ENCODE measurements around the gene ZRANB2.

Gene ZRANB2

GRCh38 chr1:71043065-71043464, 37.8 kb downstream of the ZRANB2 start:
- DNase-seq (ENCODE audit: low read depth) = no peak

DNA sequence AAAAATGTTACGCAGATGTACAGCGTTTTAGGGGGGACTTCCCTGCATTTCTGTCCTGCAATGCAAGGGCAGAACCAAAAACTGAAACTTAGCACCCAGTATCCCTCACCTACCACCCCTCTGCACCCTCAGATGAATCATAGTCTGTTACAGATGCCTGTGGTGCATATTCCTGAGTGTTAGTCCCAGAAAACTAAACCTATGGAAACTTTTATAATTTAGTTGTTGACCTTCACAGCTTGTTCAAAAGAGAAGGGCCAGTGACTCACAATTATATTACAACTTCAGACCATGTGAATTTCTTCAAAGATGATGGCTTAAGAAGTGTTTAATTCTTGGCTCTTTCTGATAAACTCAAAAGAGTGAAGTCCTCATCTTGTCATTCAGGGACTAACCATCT, 39.0 kb downstream of the ZRANB2 start:
- Histone ChIP-seq H3K9ac (ENCODE audit: low read length) (no peak overlapping the region), H3K4me3 (ENCODE audit: low read length) (peak overlapping the region; percentile 94), H3K36me3 (ENCODE audit: control insufficient read depth, insufficient read depth, low read length, severe bottlenecking) (peaks cover 23% of the 10 kb centered on the region), H3K27me3 (replicated peaks; ENCODE audit: control insufficient read depth, insufficient read depth, low read length) (no peaks in the 10 kb centered on the region), H3K9me3 (ENCODE audit: control insufficient read depth, low read length) (no peaks in the 10 kb centered on the region), H3K4me1 (ENCODE audit: control insufficient read depth, insufficient read depth, low read length) (peaks cover 63% of the 10 kb centered on the region)
- no peak for DNase-seq (ENCODE audit: low read depth)

More at GRCh38 chr1:71043065-71043464, 37.8 kb downstream of the ZRANB2 start:
- Histone ChIP-seq H3K4me1 (ENCODE audit: control insufficient read depth, insufficient read depth, low read length) (peaks cover 56% of the 10 kb centered on the region), H3K4me3 (ENCODE audit: low read length) (peak overlapping the region; percentile 94), H3K27me3 (replicated peaks; ENCODE audit: control insufficient read depth, insufficient read depth, low read length) (no peaks in the 10 kb centered on the region), H3K36me3 (ENCODE audit: control insufficient read depth, insufficient read depth, low read length, severe bottlenecking) (peaks cover 15% of the 10 kb centered on the region), H3K9me3 (ENCODE audit: control insufficient read depth, low read length) (no peaks in the 10 kb centered on the region), H3K9ac (ENCODE audit: low read length) (peak overlapping the region; percentile 8)

DNA sequence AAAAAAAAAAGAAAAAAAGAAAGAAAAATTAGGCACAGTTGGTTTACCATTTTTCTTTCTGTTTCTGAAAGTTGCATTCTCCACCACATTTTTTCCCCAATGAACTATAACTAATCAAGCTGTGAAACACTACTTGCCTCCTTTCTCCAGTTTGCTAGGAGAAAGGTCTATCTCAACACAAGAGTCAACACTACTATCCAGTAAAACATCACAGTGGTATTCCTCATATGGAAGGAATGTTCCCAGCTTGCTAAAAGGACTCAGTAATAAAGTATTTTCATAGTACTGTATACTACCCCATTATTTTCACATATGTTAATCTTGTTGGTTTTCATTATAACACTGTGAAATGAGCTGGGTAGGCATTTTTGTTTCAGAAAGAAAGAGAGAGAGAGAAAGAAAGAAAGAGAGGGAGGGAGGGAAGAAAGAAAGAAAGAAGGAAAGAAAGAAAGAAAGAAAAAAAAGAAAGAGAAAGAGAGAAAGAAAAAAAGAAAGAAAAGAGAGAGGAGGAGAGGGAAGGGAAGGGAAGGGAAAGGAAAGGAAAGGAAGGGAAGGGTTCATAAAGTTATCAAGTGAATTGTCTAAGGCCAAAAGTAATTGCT, 41.1 kb downstream of the ZRANB2 start:
- H3K4me3 ChIP-seq (ENCODE audit: low read length) = no peak overlapping the region
- peaks cover 36% of the 10 kb centered on the region for H3K36me3 ChIP-seq (ENCODE audit: control insufficient read depth, insufficient read depth, low read length, severe bottlenecking)
- H3K27me3 ChIP-seq (replicated peaks; ENCODE audit: control insufficient read depth, insufficient read depth, low read length) = no peaks in the 10 kb centered on the region
- H3K9ac ChIP-seq (ENCODE audit: low read length) = no peak overlapping the region
- peaks cover 55% of the 10 kb centered on the region for H3K4me1 ChIP-seq (ENCODE audit: control insufficient read depth, insufficient read depth, low read length)
- peak; percentile 16 for DNase-seq (ENCODE audit: low read depth)
- H3K9me3 ChIP-seq (ENCODE audit: control insufficient read depth, low read length) = no peaks in the 10 kb centered on the region

GRCh38 chr1:71038942-71039341, 41.9 kb downstream of the ZRANB2 start:
- Histone ChIP-seq H3K9ac (ENCODE audit: low read length) (no peak overlapping the region), H3K36me3 (ENCODE audit: control insufficient read depth, insufficient read depth, low read length, severe bottlenecking) (peaks cover 36% of the 10 kb centered on the region), H3K4me1 (ENCODE audit: control insufficient read depth, insufficient read depth, low read length) (peaks cover 51% of the 10 kb centered on the region), H3K9me3 (ENCODE audit: control insufficient read depth, low read length) (no peaks in the 10 kb centered on the region), H3K27me3 (replicated peaks; ENCODE audit: control insufficient read depth, insufficient read depth, low read length) (no peaks in the 10 kb centered on the region), H3K4me3 (ENCODE audit: low read length) (no peak overlapping the region)
- no peak for DNase-seq (ENCODE audit: low read depth)

- Histone ChIP-seq H3K4me1 (ENCODE audit: control insufficient read depth, insufficient read depth, low read length) (peaks cover 43% of the 10 kb centered on the region), H3K9me3 (ENCODE audit: control insufficient read depth, low read length) (no peaks in the 10 kb centered on the region), H3K27me3 (replicated peaks; ENCODE audit: control insufficient read depth, insufficient read depth, low read length) (no peaks in the 10 kb centered on the region), H3K36me3 (ENCODE audit: control insufficient read depth, insufficient read depth, low read length, severe bottlenecking) (peaks cover 40% of the 10 kb centered on the region), H3K4me3 (ENCODE audit: low read length) (no peak overlapping the region), H3K9ac (ENCODE audit: low read length) (no peak overlapping the region)
- no peak for DNase-seq (ENCODE audit: low read depth)
Observed at GRCh38 chr1:71037829-71038620, 42.8 kb downstream of the ZRANB2 start.

- Histone ChIP-seq H3K27me3 (replicated peaks; ENCODE audit: control insufficient read depth, insufficient read depth, low read length) (no peaks in the 10 kb centered on the region), H3K4me3 (ENCODE audit: low read length) (no peak overlapping the region), H3K9me3 (ENCODE audit: control insufficient read depth, low read length) (no peaks in the 10 kb centered on the region), H3K4me1 (ENCODE audit: control insufficient read depth, insufficient read depth, low read length) (peaks cover 41% of the 10 kb centered on the region), H3K36me3 (ENCODE audit: control insufficient read depth, insufficient read depth, low read length, severe bottlenecking) (peaks cover 44% of the 10 kb centered on the region), H3K9ac (ENCODE audit: low read length) (no peak overlapping the region)
- DNase-seq (ENCODE audit: low read depth) = no peak
Observed at GRCh38 chr1:71037066-71037465, 43.8 kb downstream of the ZRANB2 start.

GRCh38 chr1:71033136-71033535, 47.7 kb downstream of the ZRANB2 start:
- H3K27me3 ChIP-seq (replicated peaks; ENCODE audit: control insufficient read depth, insufficient read depth, low read length) = no peaks in the 10 kb centered on the region
- no peak overlapping the region for H3K9ac ChIP-seq (ENCODE audit: low read length)
- H3K4me1 ChIP-seq (ENCODE audit: control insufficient read depth, insufficient read depth, low read length) = peaks cover 48% of the 10 kb centered on the region
- no peak for DNase-seq (ENCODE audit: low read depth)
- peaks cover 33% of the 10 kb centered on the region for H3K36me3 ChIP-seq (ENCODE audit: control insufficient read depth, insufficient read depth, low read length, severe bottlenecking)
- H3K9me3 ChIP-seq (ENCODE audit: control insufficient read depth, low read length) = no peaks in the 10 kb centered on the region
- H3K4me3 ChIP-seq (ENCODE audit: low read length) = no peak overlapping the region

DNA sequence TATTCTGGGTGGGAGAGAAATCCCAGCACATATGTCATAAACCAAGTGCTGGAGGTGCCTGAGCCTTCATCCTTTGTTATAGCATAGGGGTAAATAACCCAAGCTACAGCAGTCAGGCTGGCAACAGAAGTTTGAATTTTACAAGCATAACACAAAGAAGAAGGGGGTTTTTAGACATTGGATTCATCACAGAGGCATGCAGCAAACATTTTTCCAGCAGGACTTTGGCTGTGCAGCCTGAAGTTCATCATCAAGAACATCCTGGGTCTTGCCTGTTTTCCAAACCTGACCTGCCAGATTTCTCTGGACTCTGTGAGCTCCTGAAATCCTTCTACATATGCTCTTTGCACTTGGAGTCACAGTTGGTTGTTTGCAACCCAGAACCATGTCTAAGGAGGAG, 49.4 kb downstream of the ZRANB2 start:
- H3K4me1 ChIP-seq (ENCODE audit: control insufficient read depth, insufficient read depth, low read length) = peaks cover 40% of the 10 kb centered on the region
- H3K36me3 ChIP-seq (ENCODE audit: control insufficient read depth, insufficient read depth, low read length, severe bottlenecking) = peaks cover 23% of the 10 kb centered on the region
- no peaks in the 10 kb centered on the region for H3K27me3 ChIP-seq (replicated peaks; ENCODE audit: control insufficient read depth, insufficient read depth, low read length)
- peak overlapping the region; percentile 47 for H3K9ac ChIP-seq (ENCODE audit: low read length)
- DNase-seq (ENCODE audit: low read depth) = peak; percentile 13
- no peak overlapping the region for H3K4me3 ChIP-seq (ENCODE audit: low read length)
- no peaks in the 10 kb centered on the region for H3K9me3 ChIP-seq (ENCODE audit: control insufficient read depth, low read length)

- Histone ChIP-seq H3K9ac (ENCODE audit: low read length) (no peak overlapping the region), H3K4me1 (ENCODE audit: control insufficient read depth, insufficient read depth, low read length) (peaks cover 48% of the 10 kb centered on the region), H3K9me3 (ENCODE audit: control insufficient read depth, low read length) (no peaks in the 10 kb centered on the region), H3K36me3 (ENCODE audit: control insufficient read depth, insufficient read depth, low read length, severe bottlenecking) (peaks cover 13% of the 10 kb centered on the region), H3K27me3 (replicated peaks; ENCODE audit: control insufficient read depth, insufficient read depth, low read length) (no peaks in the 10 kb centered on the region), H3K4me3 (ENCODE audit: low read length) (peak overlapping the region; percentile 14)
- DNase-seq (ENCODE audit: low read depth) = no peak
Observed at GRCh38 chr1:71030026-71030425, 50.8 kb downstream of the ZRANB2 start.

- Histone ChIP-seq H3K9ac (ENCODE audit: low read length) (no peak overlapping the region), H3K36me3 (ENCODE audit: control insufficient read depth, insufficient read depth, low read length, severe bottlenecking) (peaks cover 13% of the 10 kb centered on the region), H3K4me1 (ENCODE audit: control insufficient read depth, insufficient read depth, low read length) (peaks cover 48% of the 10 kb centered on the region), H3K9me3 (ENCODE audit: control insufficient read depth, low read length) (no peaks in the 10 kb centered on the region), H3K27me3 (replicated peaks; ENCODE audit: control insufficient read depth, insufficient read depth, low read length) (no peaks in the 10 kb centered on the region), H3K4me3 (ENCODE audit: low read length) (no peak overlapping the region)
- DNase-seq (ENCODE audit: low read depth) = no peak
Observed at GRCh38 chr1:71028981-71029380, 51.9 kb downstream of the ZRANB2 start.

GRCh38 chr1:71027991-71028390, 52.8 kb downstream of the ZRANB2 start:
- no peak overlapping the region for H3K4me3 ChIP-seq (ENCODE audit: low read length)
- H3K9ac ChIP-seq (ENCODE audit: low read length) = no peak overlapping the region
- H3K36me3 ChIP-seq (ENCODE audit: control insufficient read depth, insufficient read depth, low read length, severe bottlenecking) = peaks cover 9% of the 10 kb centered on the region
- H3K9me3 ChIP-seq (ENCODE audit: control insufficient read depth, low read length) = no peaks in the 10 kb centered on the region
- H3K27me3 ChIP-seq (replicated peaks; ENCODE audit: control insufficient read depth, insufficient read depth, low read length) = no peaks in the 10 kb centered on the region
- DNase-seq (ENCODE audit: low read depth) = no peak
- peaks cover 48% of the 10 kb centered on the region for H3K4me1 ChIP-seq (ENCODE audit: control insufficient read depth, insufficient read depth, low read length)

Measured in adipocyte (in vitro differentiated cells).